ENCODE data around the gene GAGE12G.
"Not testable (repeated sequence)": the region's sequence is repeated elsewhere in the genome, so short reads cannot be mapped to it uniquely, and the experiment has no call there.

Gene GAGE12G

GRCh38 chrX:49570100-49570499 is at the start of gene GAGE12G:
GAGE12G (plus strand) TSS chrX:49570400; CDS start chrX:49571555, 1,155 bp downstream.
- not testable (repeated sequence) for DNase-seq

GRCh38 chrX:49531877-49532276 is 38.3 kb upstream of the GAGE12G start, which contains the start of gene GAGE12C:
GAGE12C (plus strand) TSS chrX:49532177; CDS start chrX:49533332, 1,155 bp downstream.
- not testable (repeated sequence) for DNase-seq

- not testable (repeated sequence) for DNase-seq
Observed at GRCh38 chrX:49541433-49541832, 28.8 kb upstream of the GAGE12G start, which contains the start of gene GAGE12D. GAGE12D (plus strand) TSS chrX:49541733; CDS start chrX:49542888, 1,155 bp downstream.

GRCh38 chrX:49550989-49551388 is 19.2 kb upstream of the GAGE12G start, which contains the start of gene GAGE12E:
GAGE12E (plus strand) TSS chrX:49551289; CDS start chrX:49552444, 1,155 bp downstream.
- not testable (repeated sequence) for DNase-seq

GRCh38 chrX:49560542-49560941 is 9.7 kb upstream of the GAGE12G start, which contains the start of gene GAGE12F:
GAGE12F (plus strand) TSS chrX:49560842; CDS start chrX:49561997, 1,155 bp downstream.
- DNase-seq, result not testable (repeated sequence)

GRCh38 chrX:49568728-49569127 is 1.5 kb upstream of the GAGE12G start:
- DNase-seq, result not testable (repeated sequence)

GRCh38 chrX:49569152-49569551 is 1.0 kb upstream of the GAGE12G start:
- not testable (repeated sequence) for DNase-seq

- not testable (repeated sequence) for DNase-seq
Observed at GRCh38 chrX:49579649-49580048, 9.4 kb downstream of the GAGE12G start, which contains the start of gene GAGE12H. GAGE12H (plus strand) TSS chrX:49579949; CDS start chrX:49581104, 1,155 bp downstream.

- not testable (repeated sequence) for DNase-seq
Observed at GRCh38 chrX:49589196-49589595, 19.0 kb downstream of the GAGE12G start, which contains the start of gene GAGE2A. GAGE2A (plus strand) TSS chrX:49589496; CDS start chrX:49590651, 1,155 bp downstream.

GRCh38 chrX:49589769-49590478 is 19.7 kb downstream of the GAGE12G start:
- not testable (repeated sequence) for DNase-seq

- DNase-seq, result not testable (repeated sequence)
Observed at GRCh38 chrX:49590488-49590887, 20.3 kb downstream of the GAGE12G start.

- not testable (repeated sequence) for DNase-seq
Observed at GRCh38 chrX:49598720-49599119, 28.5 kb downstream of the GAGE12G start, which contains the start of gene GAGE1. GAGE1 (plus strand) TSS chrX:49599020; CDS start chrX:49600175, 1,155 bp downstream.

GRCh38 chrX:49610718-49611310 is 40.6 kb downstream of the GAGE12G start:
- no peak for DNase-seq

- DNase-seq, result no peak
Observed at GRCh38 chrX:49618574-49618973, 48.4 kb downstream of the GAGE12G start.

All from DMS79 treated with DMSO at 0.1 percent for 48 hours (cell line).